NCI-H187 (cell line): ENCODE measurements around the gene MSANTD3.
"Not testable (repeated sequence)": the region's sequence is repeated elsewhere in the genome, so short reads cannot be mapped to it uniquely, and the experiment has no call there.

Source experiments
- DNase-seq, 2 experiments: peaks; one replicate each; lab custom pipeline; 2025; lab: John Stamatoyannopoulos, UW

The MSANTD3 gene

GRCh38 chr9:100428871-100429654 is 2.1 kb downstream of the MSANTD3 start:
- no peak for DNase-seq

GRCh38 chr9:100430286-100430940 is 3.5 kb downstream of the MSANTD3 start:
- no peak for DNase-seq

GRCh38 chr9:100431886-100432285 is 4.9 kb downstream of the MSANTD3 start:
- DNase-seq = no peak

- DNase-seq = no peak
Measured at GRCh38 chr9:100432736-100433135, 5.8 kb downstream of the MSANTD3 start.

GRCh38 chr9:100436571-100436970 is 9.6 kb downstream of the MSANTD3 start:
- DNase-seq = no peak

GRCh38 chr9:100437860-100438805 is 11.2 kb downstream of the MSANTD3 start:
- peak in 1 of 2 experiments; percentile 19 for DNase-seq

- DNase-seq = no peak
Measured at GRCh38 chr9:100440071-100440470, 13.1 kb downstream of the MSANTD3 start.

GRCh38 chr9:100440487-100440886 is 13.5 kb downstream of the MSANTD3 start:
- not testable (repeated sequence) for DNase-seq

GRCh38 chr9:100441911-100442361 is 15.0 kb downstream of the MSANTD3 start:
- no peak for DNase-seq

GRCh38 chr9:100443781-100444768 is 17.1 kb downstream of the MSANTD3 start:
- no peak for DNase-seq

GRCh38 chr9:100445161-100445902 is 18.4 kb downstream of the MSANTD3 start:
- DNase-seq = no peak

- no peak for DNase-seq
Measured at GRCh38 chr9:100445903-100446549, 19.1 kb downstream of the MSANTD3 start.

GRCh38 chr9:100447041-100447440 is 20.1 kb downstream of the MSANTD3 start:
- no peak for DNase-seq

GRCh38 chr9:100448266-100448665 is 21.3 kb downstream of the MSANTD3 start:
- no peak for DNase-seq

GRCh38 chr9:100449420-100449819 is 22.5 kb downstream of the MSANTD3 start:
- DNase-seq = no peak

GRCh38 chr9:100452894-100453293 is 26.0 kb downstream of the MSANTD3 start:
- DNase-seq = no peak

GRCh38 chr9:100455470-100455869 is 28.5 kb downstream of the MSANTD3 start:
- DNase-seq = no peak

- DNase-seq = no peak
Measured at GRCh38 chr9:100457517-100457916, 30.6 kb downstream of the MSANTD3 start.

- no peak for DNase-seq
Measured at GRCh38 chr9:100459963-100460362, 33.0 kb downstream of the MSANTD3 start.

- DNase-seq = no peak
Measured at GRCh38 chr9:100465274-100465673, 38.3 kb downstream of the MSANTD3 start.
